Mammary epithelial cell (primary cell): ENCODE results near the gene AHRR.

Source experiments
- CTCF ChIP-seq, 2 donors: IDR thresholded peaks in 1 of 2; conservative IDR thresholded peaks in 1 of 2; 2 replicates each; pipeline ENCODE4 v1.5.1; 2011 to 2012; ENCODE audit warnings: inconsistent platforms in 2 of 2, low read length in 2 of 2, mild to moderate bottlenecking in 2 of 2, control low read depth in 1 of 2, low read depth in 1 of 2; ENCODE audit not compliant: insufficient read depth in 1 of 2; ENCODE audit errors: extremely low read depth in 1 of 2
- EZH2 ChIP-seq: IDR thresholded peaks from 2 replicates; pipeline ENCODE4 v1.6.1; 2012; ENCODE audit warnings: low read length, inconsistent platforms, borderline replicate concordance

DNA sequence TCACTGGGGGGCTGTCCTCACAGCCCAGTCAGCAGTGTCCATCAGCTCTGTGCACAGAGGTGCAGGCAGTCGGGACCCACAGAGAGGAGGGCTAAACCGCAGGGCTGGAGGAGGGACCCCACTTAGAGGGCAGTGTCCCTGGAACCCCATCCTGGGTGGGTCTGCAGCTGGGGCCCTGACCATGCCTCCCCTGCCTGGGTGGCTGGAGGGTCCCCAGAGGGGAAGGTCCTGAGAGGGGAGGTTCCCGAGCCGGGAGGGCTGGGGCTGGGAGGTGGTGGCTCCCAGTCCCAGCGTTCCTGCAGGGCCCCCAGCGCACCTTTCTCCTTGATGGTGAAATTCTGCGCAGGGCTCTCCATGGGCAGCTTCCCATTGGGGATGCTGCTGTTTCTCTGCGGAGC lies 154.2 kb downstream of the AHRR start:
- TF ChIP-seq CTCF (conservative IDR thresholded peaks at IDR 0.05 in 1 of 2, IDR thresholded peaks at IDR 0.05 in 1 of 2; ENCODE audit: extremely low read depth in 1 of 2, insufficient read depth in 1 of 2, low read depth in 1 of 2, low read length in 2 of 2) (no peak), EZH2 (no peak)
